Measurements from ENCODE around the gene UQCC5.

The UQCC5 gene

DNA sequence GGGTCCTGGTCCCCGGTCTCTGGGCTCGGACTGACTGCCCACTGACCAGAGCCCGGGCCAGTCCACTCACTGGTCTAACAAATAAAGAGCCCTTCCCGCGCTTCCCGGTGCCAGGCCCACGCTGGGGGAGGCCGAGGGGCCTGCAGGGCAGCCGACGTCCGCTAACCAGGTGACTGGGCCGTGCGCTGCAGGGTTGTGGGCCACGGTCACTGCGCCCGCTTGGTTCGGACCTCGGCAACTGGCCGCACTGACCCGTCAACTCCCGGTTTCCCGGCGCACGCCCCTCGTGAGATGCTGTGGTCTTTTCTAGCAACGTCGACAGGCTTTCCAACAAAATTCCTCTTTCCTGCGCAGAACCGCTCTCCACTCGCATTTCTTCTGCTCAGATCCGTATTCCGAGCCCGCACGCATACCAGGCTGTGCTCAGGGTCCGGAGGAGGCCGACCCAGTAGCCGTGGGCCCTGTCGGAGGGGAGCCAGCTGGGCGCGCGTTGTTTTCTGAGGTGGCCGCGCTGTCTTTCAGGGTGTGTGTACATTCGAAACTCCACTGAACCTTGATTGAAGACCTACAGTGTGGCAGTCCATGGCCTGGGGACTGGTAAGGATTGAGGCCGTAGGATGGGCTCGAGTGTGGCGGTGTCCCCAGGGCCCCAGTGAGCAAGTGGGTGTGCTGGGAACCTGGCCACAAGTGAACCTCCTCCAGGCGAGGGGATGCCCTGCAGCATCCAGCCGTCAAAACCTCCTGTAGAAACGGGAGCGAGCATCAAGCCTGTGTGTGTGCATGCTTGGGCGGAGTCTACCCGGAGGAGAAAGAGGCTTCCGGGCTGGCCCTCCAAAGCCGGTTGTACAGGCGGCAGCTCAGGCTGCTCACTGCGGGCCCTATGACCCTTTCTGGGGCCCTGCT, 1.9 kb upstream of the UQCC5 start:
- no peak for DNase-seq (ENCODE audit: low read depth)

DNA sequence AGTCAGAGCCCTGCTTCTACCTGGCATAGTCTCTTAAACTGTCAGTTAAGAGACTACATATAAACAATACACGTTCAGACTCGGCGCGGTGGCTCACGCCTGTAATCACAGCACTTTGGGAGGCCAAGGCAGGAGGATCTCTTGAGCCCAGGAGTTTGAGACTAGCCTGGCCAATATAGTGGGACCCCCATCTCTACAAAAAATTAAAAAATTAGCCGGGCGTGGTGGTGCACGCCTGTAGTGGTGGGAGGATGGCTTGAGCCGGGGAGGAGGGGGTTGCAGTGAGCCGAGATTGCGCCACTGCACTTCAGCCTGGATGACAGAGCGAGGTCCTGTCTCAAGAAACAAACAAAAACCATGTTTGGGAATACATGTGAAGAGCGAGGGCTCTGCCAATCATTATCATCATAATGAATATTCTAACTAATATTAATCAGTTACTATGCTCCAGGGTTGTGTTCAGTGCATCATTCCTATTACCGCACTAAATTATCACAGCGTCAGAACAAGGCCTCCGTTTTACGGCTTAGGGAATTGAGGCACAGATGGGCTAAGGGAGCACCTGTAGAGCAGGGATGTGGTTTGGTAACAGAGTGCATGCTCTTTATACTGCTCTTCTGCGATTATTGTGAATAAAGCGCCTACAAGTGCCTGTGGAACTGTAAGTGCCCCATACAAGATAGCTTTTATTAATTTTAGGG, 844 bp upstream of the UQCC5 start:
- DNase-seq (ENCODE audit: low read depth), result no peak

DNA sequence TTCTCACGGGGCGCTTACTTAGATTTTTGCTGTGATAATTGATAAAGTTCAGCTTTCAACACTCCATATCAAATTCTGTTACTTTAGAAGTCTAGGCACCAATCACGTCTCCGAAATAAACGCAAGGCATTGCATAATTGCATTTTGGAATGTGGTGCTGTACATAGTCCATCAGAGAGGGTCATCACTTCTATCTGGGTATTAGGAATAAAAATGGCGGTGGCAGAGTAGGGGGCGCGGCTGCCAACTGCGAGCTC, 365 bp upstream of the UQCC5 start:
- no peak for DNase-seq (ENCODE audit: low read depth)

DNA sequence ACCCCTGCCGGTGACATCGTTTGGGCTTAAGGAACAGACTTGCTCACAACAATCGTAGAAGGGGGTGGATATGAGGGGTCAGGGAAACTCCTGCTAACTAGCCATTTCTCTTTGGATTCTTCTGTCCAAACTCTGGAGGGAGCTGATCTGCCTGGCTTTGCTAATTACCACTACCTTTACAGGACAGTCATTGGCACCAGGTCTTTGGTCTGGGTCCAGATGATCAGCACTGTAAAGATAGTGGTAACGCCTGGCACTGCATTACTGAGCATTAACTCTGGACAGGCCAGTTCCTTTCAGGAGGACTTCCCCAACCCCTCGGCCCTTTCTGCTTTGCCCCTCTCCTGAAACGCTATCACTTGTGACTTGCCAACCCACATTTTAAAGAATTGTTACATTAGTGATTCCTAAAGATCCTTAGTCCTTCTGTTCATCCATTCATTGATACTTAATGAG, 788 bp downstream of the UQCC5 start:
- no peak for DNase-seq (ENCODE audit: low read depth)

DNA sequence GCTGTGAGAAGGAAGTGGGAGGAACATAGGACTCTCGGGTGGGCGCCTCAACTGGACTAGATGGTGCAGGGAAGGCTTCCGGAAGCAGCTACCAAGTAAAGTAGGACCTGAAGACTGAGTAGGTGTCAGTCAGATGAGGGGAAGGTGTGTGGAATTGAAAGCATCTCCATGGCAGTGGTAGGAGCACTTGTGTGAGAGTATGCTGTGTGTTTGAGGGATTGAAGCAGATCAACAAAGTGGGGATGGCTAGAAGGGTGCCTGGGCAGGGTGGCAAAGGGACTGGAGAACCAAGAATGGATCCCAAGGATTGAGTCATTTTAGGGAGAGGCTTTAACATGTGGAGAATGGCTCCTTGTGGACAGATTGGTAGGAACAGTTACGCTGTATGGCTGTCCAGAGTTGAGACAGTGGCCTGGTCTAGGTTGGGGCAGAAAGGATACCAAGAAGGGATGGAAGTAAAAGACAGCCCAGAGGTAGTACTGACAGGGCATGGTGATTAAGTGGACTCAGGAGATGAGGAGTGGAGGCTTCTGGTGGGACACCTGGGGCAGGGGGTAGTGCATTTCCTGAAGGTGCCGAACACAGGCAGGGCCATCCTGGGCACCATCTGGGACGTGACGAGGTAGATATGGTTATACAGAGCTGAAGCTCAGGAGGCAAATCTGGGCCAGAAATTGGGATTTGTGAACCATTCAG, 1.5 kb downstream of the UQCC5 start:
- DNase-seq (ENCODE audit: low read depth), result no peak

DNA sequence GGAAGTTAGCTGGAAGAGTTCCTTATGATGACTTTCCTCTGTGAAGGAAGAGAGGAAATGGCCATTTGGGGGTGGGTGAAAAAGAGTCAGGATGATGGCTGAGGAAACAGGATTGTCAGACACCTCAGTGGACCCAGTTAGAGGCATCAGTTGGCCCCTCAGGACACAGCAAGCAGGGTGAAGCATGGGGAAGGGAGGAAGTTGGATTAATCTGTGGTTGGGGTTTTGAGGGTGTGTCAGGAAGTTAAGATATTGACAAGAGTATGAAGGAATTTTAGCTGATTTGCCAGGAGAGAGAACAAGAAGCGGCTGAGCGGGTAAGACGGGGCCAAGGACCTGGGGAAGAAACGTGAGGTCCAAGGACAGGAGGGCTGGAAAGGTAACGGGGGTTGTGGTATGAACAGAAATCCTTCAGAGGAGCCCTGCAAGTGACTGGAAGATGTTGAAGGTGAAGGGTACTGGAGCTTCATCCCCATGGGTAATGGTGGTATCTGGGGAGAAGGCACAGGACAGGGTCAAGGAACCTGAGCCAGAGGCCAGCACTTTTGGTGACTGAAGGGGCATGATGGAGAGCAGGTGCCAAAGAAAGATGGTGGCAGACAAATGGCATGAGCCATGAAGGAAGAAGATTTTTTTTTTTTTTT, 2.7 kb downstream of the UQCC5 start:
- no peak for DNase-seq (ENCODE audit: low read depth)

DNA sequence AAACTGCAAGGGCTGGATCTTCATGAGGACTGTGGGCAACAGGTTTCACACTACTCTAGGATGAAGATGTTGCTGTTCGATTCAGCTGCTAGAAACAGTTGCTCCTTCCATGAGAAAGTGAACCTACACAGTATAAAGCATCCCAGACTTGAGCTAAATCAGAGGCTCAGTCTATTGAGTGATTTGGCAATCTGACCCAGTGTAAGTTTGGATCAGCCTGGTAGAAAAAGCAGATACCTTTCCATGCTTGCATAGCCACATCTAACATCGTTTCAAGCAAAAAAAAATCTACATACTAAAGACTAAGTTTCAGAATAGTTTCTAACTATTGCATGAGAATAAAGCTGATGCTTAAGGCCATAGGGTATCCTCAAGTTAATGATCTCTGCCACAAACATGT, 4.6 kb downstream of the UQCC5 start:
- DNase-seq (ENCODE audit: low read depth), result no peak

DNA sequence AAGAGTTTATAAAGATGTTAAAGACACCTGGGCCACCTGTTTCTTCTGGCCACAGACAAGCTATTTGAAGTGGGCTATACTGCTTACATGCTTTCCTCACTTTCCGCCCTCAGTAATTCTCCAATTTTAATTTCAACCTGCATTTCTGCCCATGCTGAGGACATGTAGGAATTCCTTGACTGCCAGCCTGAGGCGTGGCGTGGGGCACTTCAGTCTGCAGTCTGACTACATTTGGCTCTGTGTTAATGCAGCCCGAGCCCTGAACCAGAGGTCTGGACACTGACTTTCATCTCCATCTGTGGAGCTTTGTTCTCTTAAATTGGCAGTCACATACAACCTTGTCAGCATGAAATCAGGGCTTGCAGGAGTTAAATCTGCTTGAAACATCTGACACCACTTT, 8.5 kb downstream of the UQCC5 start:
- DNase-seq (ENCODE audit: low read depth), result no peak

DNA sequence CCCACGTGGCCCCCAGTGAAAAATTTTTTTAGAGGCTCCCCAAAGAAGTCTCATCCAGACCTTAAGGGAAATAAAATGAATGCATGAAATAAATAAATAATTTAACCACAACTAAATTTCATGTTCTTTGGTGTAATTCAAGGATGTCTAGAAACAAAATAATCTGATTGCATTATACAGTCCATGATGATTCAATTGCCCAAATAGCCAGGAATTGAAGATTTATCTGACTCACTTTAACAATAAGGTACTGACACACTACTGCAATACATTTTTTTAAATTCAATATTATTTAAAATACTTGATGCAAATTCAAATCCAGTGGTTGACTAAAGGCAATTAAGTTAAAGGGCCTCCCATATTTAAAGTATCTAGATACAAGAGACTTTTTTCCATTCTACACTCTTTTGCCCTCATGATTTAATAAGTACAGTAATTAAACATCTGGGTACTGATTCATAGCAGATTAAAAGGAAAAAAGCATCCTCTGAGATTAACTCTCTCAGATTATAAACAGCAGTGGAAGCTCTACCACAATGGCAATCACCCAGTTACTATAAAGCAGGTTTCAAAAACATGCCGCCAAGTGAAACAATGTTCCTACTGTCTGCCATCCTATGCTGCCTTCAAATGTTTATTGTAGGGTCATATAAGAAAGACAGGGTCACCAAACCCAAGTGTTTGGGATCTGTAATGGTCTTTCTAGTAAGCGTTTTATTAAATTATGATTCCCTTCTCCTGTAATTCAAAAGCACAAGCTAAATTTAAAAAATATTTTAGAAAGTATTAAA, 9.9 kb downstream of the UQCC5 start:
- DNase-seq (ENCODE audit: low read depth), result no peak

DNA sequence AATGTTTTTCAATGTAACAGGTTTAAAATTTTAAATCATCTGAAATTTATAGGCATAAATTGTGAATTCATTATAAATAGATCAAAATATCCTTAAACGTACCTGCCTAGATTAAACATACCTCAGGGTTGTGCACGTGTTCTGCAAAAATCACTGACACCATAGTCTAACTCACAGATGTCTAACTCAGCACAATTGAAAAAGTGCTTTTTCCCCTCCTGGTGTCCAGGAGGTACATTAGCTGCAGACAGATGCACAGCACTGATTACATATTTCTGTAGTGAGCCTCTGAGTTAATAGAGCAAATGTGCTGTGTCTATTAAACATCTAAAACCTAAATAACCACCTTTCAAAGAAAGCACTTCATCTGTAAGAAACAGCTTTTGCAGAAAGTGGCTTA, 10.7 kb downstream of the UQCC5 start:
- no peak for DNase-seq (ENCODE audit: low read depth)

DNA sequence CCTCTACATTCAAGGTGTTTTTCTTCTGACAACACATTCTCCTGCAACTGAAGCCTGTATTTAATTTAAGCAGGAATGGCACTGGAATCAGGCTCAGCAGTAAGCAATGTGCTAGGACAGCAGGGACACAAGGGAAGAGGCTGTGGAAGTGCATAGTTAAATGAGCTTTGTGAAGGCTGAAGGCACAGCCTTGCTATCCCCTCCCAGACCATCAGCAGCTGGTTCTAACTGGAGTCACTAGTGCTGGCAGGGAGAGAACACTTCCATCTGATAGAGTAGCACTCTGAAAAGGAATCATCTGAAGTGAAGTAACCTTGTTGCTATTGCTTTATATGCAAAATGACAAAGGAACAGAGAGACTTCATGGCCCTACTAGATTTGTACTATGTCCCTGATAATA, 14.7 kb downstream of the UQCC5 start:
- DNase-seq (ENCODE audit: low read depth), result no peak

DNA sequence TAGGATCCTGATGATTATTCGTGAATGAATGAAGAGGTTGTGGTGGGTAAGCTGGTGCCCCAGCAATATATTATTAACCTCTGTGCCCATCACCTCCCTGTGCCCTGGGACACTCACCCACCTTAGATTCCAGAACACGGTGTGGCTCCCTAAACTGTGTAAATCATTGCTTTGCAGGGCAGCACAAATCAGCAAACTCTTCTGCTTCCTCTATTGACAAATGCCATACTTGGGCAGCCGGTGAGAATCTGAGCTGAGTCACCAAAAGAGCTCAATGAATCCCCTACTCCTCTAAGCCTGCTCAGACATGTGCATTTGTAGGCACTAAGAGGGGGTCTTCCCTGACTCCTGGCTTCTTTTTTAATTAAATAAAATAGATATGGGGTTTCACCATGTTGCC, 15.7 kb downstream of the UQCC5 start:
- no peak for DNase-seq (ENCODE audit: low read depth)

DNA sequence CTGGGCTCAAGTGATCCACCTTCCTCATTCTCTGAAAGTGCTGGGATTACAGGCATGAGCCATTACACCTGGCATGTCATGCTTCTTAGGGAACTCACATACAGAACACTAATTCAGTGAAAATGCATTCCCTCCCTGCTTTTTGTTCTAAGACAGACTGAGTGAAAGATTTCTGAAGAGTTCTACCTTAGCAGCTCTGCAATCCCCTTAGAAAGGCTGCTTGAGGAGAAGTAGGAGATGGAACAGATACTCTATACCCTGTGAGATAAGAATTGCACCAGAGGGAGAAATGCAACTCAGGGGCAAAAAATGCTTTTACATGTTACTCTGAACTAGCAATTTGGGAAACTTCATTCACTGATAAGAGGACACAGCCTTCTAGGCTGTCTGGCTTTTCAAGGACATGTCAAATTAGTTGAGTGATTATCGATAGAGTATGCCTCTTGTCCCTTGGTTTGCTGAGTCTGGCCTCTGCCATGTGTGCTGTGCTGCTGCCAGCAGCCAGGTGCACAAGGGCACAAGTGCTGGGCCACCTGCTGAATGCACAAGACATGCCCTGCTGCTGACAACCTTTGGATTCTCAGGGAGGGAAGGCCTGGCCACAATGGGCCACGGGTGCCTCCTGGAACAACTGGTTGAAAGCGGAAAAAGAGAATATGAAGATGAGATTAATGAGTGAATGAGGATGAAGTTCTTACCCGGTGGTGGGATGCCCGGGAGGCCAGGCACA, 17.8 kb downstream of the UQCC5 start:
- no peak for DNase-seq (ENCODE audit: low read depth)

DNA sequence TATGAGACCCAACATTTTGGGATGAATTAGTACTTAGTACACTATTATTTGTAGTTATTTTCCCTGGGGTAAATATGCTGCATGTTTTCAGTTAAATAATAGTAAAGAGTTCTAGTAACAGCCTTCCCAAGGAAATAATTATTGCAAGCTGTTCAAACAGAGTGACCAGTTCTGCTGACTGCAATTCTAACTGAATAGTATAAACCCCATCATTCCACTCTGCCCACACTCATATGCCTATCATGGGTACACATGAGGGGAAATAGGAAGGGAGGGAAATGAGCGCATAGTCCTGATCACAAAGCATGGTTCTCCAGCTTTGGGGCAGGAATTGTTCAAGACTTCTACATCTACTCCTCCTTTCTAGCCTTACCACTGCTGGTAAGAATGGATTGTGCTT, 18.7 kb downstream of the UQCC5 start:
- no peak for DNase-seq (ENCODE audit: low read depth)

DNA sequence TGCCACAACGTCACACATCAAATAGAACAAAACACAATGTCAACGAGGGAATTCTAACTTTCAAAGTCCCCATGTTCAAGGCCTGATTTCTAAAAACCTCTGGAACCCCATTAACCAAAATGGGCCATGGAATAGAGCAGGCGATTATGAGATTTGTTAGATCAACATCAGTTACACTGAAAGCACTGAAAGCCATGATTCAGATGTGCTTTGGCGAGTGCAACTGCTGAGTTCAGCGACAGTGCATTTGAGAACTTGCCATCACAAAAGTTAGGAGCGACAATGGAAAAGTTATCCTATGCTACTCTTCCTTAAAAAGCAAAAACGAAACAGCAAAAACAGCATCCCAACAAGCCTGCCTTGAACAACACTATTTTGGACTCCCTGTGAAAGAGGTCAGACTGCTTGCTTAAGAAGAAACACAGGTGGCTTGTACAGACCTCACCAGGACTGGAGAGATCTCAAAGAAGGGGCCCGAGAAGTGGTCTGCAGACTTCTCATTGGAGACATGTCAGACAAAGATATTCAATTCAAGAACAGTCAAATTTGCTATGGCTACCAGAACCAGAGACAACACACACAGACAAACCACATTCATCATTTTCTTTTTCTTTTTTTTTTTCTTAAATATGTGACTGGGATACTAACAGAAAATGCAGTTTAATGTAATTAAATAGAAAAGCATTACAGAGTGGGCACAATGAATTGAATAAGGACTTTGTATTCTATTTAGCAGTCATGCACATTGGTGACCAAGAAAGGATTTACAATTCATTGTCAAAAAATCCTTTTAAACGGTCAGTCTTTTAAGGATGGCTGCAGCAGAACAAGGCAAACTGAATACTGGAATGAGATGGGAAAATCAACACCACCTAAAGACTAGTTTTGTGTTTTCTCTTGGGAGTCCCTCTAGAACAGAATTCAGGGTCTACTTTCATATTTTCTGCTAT, 20.9 kb downstream of the UQCC5 start:
- DNase-seq (ENCODE audit: low read depth), result no peak

DNA sequence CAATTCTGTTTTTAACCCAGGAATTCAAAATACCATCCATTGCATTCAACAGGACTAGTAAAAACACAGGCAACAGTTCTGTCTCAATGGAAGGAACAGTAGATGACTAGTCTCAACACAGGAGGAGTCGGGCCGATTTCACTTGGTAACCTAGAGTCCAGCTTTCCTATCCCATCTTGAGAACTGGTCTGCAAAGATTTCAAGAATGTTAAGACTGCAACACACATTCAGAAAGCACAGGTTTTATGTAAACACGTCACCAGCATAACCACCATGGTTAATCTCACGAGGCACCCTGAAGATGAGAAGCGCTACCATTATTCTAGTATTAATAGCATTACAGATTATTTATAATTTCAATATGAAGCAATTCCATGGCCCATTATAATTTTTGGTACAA, 22.0 kb downstream of the UQCC5 start:
- no peak for DNase-seq (ENCODE audit: low read depth)

DNA sequence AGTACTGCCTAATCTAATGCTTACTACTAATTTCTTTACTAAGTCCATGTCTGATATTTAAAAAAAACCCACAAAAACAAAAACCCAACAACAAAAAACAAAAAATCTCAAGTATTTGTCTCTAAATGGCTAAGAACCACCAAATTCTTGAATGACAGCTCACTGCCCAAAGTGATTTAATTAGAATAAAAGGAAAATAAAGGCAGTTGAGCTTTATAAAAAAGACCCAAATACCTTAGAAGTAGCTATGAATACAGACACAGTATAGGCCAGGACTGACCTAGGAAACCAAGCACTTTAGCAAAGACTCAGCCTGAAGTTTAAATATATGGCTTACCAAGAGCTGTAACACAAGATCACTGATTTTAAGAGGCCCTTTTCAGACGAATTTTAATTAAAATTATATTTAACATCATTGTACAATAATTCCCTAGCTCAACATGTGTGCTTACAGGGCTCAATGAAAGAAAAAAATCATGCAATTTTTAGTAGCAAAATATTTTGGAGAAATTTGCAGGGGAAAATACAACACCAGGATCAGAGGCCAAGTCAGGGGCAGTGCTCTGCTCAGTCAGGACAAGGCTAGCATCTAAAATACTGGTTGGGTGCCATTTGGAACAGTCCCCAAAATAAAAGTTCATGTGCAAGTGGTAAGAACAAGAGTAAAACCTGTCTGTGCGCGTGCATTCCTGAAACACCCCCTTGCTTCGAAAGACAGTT, 24.8 kb downstream of the UQCC5 start:
- no peak for DNase-seq (ENCODE audit: low read depth)

DNA sequence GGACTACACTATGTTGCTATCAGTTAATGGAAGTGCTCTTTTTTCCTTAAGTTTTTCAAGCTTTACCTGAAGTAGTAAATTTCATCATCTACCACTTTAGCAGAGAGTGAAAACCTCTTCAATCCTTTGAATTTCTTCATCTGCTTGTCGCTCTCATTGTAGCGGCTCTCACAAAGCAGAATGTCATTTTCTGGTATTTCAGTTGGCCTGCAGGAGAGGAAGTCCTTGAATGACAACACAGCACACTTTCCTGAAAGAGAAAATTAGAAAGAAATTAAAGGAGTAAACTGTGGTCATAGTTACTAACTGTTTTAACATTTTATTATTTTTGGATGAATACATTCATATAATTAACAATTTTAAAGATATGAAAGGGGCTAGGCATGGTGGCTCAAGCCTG, 27.6 kb downstream of the UQCC5 start:
- DNase-seq (ENCODE audit: low read depth), result no peak

DNA sequence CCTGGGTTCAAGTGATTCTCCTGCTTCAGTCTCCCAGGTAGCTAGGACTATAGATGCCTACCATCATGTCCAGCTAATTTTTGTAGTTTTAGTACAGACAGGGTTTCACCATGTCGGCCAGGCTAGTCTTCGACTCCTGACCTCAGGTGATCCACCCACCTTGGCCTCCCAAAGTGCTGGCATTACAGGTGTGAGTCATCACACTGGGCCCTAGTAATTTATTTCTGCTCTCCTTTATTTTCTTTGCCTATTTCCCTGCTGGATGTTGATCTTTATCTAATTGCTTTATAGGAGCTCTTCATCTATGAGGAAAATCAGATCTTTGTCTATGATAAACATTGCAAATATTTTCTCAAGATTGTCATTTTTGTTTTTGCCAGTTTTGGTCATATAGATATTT, 31.7 kb downstream of the UQCC5 start:
- no peak for DNase-seq (ENCODE audit: low read depth)
